Stimulated activated CD4-positive, alpha-beta T cell treated with anti-CD3 and anti-CD28 coated beads, Interleukin-12 subunit alpha, Interleukin-12 subunit beta, amount 100 ng/mL, for 4 hours (primary cell): ENCODE results near the gene CDC42BPB.
A peak's percentile ranks its signal among the peaks of the same experiment; 100 is the strongest.
"Not testable (repeated sequence)": the region's sequence is repeated elsewhere in the genome, so short reads cannot be mapped to it uniquely, and the experiment has no call there.

ENCODE experiments used
- DNase-seq: peaks from one replicate; pipeline ENCODE4 v3.0.0-alpha.2; 2020

Gene CDC42BPB

DNA sequence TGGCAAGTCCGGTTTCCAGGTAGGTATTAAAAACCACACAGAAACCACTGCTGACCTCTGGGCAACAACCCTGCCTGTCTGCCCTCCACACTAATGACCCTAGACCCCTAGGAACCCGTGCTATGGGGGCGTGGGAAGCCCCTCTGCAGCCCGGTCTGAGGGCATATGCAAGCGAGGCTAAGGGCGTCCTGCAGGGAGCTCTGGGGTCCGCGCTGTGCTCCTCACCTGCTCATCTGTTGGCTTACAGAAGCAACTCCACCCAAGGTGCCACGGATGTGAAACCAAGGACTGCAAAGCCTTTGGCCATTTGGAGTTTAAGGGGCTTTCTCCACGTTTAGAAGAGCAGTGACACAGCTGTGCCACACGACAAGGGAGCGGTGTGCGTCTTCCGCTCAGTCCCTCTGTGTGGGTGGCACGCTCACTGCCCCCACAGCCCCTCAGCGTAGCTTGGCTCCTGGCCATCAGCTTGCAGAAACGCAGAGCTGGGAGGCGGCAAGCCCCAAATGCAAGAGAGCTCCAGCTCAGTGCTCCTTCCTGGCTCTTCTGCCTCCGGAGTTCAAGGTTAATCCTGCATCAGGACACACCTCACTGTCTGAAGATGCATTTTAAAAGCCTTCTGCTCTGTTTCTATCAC is 116.5 kb downstream of the CDC42BPB start:
- no peak for DNase-seq

GRCh38 chr14:102939820-102940561 is 117.4 kb downstream of the CDC42BPB start:
- no peak for DNase-seq

- DNase-seq = no peak
Measured at GRCh38 chr14:102939329-102939728, 118.0 kb downstream of the CDC42BPB start.

DNA sequence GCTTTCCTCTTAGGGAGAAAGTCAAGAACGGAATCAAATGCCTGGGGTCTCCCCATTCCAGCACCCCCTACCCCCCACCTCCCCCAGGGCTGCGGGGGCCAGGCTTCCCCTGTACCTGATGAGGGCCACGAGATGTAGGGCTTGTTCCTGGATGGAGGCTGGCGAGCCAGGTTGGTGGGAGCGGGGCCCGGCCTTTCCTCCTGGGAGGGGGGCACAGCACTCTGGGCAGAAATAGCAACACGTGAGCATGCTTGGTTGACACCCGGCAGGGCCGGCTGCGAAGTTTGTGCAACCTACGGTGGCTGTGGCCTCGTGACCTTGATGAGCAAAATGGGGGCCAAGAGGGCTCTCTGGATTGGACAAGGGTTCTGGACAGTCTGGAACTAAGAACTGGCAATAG is 119.2 kb downstream of the CDC42BPB start:
- no peak for DNase-seq

DNA sequence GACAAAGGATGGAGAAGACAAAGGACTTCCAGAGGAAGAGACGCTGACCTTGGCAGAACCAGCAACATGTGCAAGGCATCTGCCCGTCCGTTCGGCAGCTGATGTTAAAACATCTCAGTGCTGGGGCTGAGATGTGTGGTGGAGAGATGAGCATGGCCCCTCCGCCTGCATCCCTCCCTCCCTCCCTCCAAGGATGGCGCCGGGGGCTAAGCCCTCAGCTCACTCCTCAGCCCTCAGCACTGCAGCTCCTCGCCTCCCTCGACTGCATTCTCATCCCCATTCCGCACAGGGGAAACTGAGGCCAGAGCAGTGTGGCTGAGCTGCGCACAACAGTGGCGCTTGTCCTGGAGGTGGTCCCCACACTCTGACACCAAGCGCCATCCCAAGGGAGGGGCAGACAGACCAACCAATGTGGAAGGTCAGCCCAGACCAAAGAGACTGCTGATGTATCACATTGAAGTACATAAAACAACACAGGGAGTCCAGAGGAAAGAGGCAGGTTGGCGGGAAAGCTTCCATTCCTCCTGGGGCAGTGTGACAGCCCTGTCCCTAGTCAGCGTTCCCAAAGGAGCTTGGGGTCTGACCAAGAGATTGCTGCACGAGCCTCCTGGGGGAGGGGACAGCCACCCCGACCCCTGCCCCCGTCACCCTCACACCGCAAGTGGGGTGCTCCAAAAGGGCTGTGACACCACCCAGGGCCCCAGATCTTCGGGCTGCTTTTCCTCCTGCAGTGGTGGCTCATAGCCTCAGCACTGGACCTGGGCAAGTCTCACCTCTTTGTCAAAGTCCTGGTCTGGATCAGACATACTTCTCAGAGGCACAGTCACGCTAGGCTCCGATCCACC is 119.8 kb downstream of the CDC42BPB start:
- no peak for DNase-seq

DNA sequence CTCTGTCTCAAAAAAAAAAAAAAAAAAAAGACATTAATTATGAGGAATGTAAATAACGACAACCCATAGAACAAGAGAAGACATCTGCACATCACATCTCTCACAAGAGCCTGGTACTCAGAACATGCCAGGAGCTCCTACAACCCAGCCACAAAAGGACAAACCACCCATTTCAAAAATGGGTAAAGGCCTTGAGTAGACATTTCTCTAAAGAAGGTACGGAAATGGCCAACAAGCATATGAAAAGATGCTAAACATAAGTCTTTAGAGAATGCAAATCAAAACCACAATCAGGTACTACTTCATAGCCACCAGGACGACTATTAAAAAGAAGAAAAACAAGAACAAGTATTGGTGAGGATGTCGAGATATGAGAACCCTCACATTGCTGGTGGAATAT is 121.6 kb downstream of the CDC42BPB start:
- no peak for DNase-seq

- no peak for DNase-seq
Measured at GRCh38 chr14:102933618-102934231, 123.6 kb downstream of the CDC42BPB start.

DNA sequence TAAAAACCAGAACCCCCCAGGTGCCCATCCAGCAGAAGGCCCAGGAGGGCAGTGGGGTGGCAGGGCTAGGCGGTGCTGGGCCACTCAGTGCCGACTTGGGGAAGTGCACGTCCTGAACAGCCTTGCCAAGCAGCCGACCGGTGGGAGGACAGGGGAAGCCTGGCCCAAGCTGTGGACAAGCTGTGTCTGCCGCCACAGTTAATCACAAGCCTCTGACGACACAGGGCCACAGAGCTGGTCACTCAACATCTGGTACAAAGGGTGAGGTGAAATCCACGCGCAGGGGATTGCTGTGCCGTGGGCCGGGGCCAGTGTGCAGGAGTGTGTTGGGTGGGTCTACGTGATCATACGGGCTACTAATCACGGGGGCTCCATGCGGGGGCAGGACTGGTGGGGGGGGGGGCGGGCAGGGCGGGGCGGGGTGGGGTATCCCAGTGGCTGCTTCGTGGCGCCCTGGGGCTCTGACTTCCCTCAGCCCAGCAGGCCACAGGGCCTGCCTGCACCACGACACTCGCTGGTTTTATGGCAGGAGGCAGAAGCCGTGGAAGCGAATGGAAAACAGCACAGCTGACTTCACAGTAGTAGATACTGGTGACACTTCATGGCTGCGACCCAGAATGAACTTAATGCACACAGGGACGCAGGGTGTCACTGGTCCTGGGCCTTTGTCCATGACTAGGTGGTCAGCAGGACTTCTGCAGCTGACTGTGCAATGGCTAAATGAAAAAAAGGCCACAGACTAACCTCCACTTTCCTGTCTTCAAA is 124.7 kb downstream of the CDC42BPB start:
- no peak for DNase-seq

DNA sequence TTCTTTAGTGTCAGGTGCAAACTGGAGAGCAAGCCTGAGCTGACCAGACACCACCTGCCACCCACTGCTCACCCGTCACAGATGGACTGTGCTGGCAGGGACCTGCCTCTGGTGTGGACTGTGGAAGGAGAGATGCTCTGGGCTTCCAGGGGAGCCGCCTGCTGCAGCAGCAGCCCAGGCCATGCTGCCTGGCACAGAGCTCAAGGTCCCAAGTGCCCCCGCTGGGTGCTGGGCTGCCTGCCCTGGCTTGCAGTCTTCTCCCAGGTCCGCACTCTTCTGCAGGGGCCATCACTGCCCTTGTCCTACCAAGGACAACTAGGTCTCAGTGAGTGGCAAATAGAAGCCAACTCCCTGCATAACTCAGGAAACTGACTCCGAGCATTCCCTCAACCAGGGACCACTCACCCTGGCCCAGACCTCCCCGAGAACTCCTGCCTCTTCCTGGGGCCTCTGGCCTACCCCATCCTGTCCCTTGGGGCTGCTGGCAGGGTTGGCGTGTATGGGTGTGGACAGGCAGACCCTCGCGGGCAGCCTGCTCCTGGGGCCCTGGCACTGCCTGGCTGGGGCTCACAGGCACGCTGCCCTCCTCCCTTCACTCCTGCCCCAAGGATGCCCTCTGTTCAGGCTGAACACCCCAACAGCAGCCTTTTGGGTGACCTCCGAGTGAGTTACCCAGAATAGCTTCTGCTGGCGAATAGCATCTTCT is 125.6 kb downstream of the CDC42BPB start:
- no peak for DNase-seq

DNA sequence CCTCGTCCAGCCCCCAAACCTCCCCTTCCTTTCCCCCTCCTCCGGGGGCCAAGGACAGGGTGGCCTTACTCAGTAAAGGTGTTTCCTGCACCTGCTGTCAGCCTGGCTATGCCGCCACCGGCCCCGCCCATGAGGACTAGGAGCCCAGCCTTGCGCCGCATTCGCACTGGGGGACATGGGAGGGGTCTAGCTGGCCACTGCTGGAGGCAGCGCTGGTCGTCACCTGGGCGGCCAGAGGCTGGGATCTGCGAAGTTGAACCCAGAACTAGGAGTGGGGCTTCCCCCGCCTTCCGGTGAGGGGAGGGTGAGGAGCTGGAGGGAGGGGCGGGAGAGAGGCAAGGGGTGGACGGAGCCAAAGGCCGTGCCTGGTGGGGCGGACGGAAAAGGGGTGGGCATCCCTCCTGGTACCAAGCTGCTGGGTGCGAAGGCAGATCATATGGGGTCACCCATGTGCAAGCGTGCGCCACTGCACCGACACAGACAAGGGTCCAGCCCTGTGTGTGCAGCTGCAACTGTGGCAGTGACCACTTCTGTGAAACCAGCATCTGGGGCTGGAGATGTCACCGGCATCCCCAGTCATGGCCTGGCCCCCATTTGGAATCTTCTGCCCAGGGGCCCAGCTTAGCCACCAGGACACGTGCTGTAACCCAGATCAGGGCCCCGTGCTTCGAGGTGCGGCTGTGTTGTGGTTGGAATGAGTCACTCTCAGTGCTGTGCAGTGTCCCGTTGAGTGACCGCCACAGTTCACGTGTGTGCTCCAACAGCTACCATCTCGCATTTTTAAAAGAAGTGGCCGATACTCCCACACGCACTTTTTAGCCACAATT is 126.4 kb downstream of the CDC42BPB start:
- DNase-seq = no peak

- DNase-seq = no peak
Measured at GRCh38 chr14:102930138-102930752, 127.1 kb downstream of the CDC42BPB start.

DNA sequence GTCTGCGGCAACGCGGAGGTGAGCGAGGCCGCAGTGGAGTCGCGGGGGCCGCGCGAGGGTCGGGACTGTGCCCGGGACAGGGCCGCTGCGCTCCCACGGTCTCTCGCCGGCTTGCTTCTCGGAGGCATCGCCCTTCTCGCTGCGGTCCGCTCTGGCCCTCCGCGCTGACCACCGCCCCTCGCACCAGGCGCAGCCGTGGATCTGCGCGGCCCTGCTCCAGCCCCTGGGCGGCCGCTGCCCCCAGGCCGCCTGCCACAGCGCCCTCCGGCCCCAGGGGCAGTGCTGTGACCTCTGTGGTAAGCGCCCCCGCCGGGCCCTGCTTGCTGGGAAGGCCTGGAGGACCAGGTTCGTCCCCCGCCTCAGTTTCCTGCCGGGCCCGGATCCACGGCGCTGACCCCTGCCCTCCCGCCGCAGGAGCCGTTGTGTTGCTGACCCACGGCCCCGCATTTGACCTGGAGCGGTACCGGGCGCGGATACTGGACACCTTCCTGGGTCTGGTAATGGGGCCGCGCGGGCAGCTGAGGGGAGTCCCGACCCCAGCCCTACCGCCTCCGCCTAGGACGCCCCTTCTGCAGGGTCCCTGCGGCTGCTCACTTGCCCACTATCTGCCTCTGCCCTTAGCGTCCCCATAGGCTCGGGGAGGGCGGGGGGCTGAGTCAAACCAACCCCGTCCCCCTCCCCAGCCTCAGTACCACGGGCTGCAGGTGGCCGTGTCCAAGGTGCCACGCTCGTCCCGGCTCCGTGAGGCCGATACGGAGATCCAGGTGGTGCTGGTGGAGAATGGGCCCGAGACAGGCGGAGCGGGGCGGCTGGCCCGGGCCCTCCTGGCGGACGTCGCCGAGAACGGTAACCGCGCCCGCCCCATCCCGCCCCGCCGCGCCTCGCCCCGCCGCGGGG is 127.9 kb downstream of the CDC42BPB start:
- DNase-seq = no peak

- DNase-seq = peak; percentile 70
Measured at GRCh38 chr14:102928412-102929240, 128.7 kb downstream of the CDC42BPB start.

GRCh38 chr14:102927878-102928411 is 129.4 kb downstream of the CDC42BPB start:
- no peak for DNase-seq

DNA sequence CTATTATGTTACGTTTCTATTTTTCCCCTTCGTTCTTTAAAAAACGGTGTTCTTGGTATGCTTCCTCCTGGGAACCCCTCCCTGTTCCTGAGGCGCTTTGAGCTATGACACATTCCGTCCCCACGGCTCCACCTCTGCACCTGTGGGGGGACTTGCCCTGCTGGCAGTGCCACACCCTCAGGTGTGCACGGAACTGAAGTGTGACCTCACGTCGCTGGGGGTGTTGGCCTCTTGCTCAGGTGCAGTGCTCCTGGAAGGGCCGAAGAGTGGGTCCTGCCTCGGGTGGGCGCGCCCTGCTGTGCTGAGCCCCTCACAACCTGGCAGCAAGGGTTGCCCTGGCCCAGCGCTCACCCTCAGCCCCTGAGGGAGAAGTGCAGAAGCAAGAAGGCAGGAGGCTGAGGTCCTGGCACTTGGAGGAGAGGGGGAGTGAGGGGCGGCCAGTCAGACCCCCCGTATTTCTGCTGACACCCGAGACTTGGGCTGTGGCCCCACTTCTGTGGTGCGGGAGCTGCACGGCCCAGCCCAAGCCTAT is 129.9 kb downstream of the CDC42BPB start:
- DNase-seq = no peak

- not testable (repeated sequence) for DNase-seq
Measured at GRCh38 chr14:102926840-102927239, 130.5 kb downstream of the CDC42BPB start.

DNA sequence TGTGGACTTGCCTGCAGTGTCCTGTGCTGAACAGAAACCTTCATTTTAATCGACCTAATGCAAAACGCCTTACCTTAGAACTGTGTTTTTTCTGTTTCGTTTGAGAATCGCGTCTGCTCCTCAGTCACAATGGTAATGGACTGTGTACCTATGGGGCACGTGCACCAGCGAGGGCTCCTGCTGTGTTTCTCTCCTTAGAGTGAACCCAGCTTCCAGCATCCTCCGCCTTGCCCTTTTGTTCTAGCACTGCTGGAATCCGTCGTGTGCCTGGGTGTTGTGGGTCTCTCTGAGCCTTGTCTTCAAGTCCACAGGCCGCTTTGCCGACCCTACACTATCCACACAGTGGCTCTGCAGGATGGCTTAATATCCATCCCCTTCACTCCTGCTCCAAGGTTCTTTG is 131.2 kb downstream of the CDC42BPB start:
- no peak for DNase-seq

DNA sequence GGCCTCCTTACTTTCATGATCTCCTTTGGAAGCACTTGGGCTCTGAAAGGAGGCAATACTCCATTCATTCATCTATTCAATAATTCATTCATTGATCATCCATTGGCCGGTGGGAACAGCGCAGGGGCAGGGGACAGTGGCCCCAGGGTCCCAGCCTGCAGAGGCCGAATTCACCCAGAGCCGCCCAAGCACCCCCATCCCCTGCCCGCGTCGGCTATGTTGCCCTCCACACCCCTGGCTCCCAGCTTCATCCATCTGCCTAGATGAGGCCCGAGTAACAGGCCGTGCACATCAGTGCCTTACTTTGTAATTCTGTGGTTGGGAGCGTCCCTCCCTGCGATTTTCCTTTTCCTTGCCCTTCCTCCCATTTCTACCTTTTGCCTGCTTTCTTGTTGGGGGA is 131.7 kb downstream of the CDC42BPB start:
- DNase-seq = no peak
